HEK293T (cell line): ENCODE data around the gene CYB5D1.

Experiments used
- ARNT ChIP-seq: fragments of 450-650 bp; IDR thresholded peaks from 2 replicates; pipeline ENCODE4 v1.6.1; 2017; ENCODE audit warnings: mild to moderate bottlenecking
- BHLHE40 ChIP-seq: fragments of 450-650 bp; IDR thresholded peaks from 2 replicates; pipeline ENCODE4 v1.6.1; 2016; ENCODE audit warnings: mild to moderate bottlenecking, moderate library complexity, borderline replicate concordance
- CTBP1 ChIP-seq: fragments of 450-650 bp; IDR thresholded peaks from 2 replicates; pipeline ENCODE4 v1.6.1; 2016; ENCODE audit warnings: borderline replicate concordance
- FOXA1 ChIP-seq: fragments of 450-650 bp; IDR thresholded peaks from 2 replicates; pipeline ENCODE4 v1.6.1; 2016; ENCODE audit warnings: mild to moderate bottlenecking
- SUZ12 ChIP-seq: fragments of 450-650 bp; IDR thresholded peaks from 2 replicates; pipeline ENCODE4 v1.6.1; 2016; ENCODE audit warnings: mild to moderate bottlenecking
- TARDBP ChIP-seq: fragments of 450-650 bp; IDR thresholded peaks from 2 replicates; pipeline ENCODE4 v1.6.1; 2016
- TF ChIP-seq, protein P1 (sequence below): fragments of 450-650 bp; IDR thresholded peaks from 2 replicates; pipeline ENCODE4 v1.6.1; 2016

DNA sequence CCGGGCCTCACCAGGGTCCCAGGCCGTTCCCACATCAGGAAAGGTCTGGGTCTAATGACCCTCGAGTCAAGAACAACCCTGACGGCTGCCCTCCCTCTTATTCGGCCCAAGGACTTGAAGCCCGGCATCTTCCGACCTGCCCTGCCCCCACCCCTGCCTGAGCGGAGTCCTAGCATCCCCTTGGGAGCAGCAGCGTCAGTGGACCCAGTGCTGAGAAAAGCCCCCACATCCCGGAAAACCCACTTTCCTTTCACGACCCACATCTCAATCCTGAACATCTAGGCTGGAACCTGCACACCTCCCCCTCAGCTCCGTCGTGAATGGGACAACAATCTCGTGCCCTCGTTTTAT lies 2.2 kb upstream of the CYB5D1 start:
- TF ChIP-seq BHLHE40, result no peak
- no peak for TF ChIP-seq FOXA1
- TF ChIP-seq SUZ12, result no peak
- TF ChIP-seq, protein P1, sequence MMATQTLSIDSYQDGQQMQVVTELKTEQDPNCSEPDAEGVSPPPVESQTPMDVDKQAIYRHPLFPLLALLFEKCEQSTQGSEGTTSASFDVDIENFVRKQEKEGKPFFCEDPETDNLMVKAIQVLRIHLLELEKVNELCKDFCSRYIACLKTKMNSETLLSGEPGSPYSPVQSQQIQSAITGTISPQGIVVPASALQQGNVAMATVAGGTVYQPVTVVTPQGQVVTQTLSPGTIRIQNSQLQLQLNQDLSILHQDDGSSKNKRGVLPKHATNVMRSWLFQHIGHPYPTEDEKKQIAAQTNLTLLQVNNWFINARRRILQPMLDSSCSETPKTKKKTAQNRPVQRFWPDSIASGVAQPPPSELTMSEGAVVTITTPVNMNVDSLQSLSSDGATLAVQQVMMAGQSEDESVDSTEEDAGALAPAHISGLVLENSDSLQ, result no peak
- TF ChIP-seq TARDBP, result no peak
- no peak for TF ChIP-seq CTBP1
- TF ChIP-seq ARNT, result no peak
